ENCODE results near the gene ESR1.

- no peak for TF ChIP-seq CTCF (IDR thresholded peaks at IDR 0.05; ENCODE audit: low read length)
- TF ChIP-seq EZH2phosphoT487 (IDR thresholded peaks at IDR 0.05; ENCODE audit: low read length) = no peak
- no peak for TF ChIP-seq EZH2 (optimal IDR thresholded peaks at IDR 0.05; ENCODE audit: low read depth, low read length)
Measured at GRCh38 chr6:152117156-152118133, 310.0 kb downstream of the ESR1 start.

Measured in MM.1S (cell line).